HG03045 (cell line): ENCODE data around the gene TMED10.
"Not testable (repeated sequence)": the region's sequence is repeated elsewhere in the genome, so short reads cannot be mapped to it uniquely, and the experiment has no call there.

Experiments used
- ATAC-seq: cut with Tn5 transposase; IDR thresholded peaks from one replicate; pipeline ENCODE4 v1.9.1; 2021; ENCODE audit warnings: mild to moderate bottlenecking, moderate library complexity; ENCODE audit not compliant: unreplicated experiment

Gene TMED10

DNA sequence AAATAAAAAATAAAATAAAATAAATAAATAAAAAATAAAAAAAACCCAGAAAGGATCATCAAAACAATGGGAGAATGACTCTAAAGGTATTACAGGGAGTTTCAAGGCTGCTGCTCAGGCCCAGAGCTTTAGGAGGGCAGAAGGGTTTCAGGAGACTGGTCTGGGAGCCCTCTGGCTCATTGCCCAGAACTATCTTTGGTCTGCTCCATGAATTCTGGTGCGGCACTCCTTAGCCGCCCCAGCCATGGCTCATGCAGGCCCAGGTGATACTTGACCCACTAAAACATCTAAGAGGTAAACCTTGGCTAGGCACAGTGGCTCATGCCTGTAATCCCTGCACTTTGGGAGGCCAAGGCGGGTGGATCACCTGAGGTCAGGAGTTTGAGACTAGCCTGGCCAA is 14.7 kb upstream of the TMED10 start:
- ATAC-seq = no peak

DNA sequence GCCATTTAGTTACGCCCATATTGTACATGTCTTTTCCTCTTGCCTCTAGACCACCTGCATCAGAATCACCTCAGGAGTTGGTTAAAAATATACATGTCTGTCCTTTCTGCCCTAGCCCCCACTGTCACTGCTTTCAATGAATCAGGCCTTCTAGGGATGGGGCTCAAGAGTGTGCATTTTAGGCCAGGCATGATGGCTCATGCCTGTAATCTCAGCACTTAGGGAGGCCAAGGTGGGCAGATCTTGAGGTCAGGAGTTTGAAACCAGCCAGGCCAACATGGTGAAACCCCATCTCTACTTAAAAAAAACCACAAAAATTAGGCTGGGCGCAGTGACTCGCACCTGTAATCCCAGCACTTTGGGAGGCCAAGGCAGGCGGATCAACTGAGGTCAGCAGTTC is 13.6 kb upstream of the TMED10 start:
- no peak for ATAC-seq

DNA sequence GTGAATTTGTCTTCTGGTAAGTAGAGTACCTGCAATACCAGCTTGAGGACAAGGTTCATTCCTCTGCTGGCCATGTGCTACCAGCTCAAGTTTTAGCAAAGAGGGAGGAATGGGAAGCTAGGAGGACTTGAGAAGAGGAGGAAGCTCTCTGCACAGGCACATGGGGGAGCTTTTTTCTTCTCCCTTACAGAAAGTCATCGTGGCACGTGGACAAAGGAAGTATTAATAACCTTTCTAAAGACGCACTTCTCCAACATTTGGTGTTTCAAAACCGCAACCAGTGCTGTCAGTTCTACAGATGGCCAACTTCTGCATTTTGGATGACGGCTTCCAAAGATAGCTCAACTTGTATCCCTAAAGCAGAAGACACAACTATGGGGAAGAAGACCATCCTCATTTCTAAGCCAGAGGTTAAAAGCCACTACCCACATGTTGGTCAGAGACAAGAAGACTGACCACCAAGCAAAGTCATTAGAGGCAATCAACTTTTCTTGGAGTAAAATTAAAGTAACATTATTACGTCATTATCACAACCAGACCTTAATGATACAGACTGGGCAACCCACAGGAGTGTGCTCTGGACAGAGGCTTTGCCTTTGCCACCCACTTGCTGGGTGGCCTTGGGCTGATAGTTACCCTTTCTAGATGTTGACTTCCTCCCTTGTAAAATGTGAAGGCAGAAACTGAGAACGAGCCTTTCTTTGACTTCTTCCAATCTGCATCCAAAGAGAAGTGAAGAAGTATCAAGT is 12.3 kb upstream of the TMED10 start:
- no peak for ATAC-seq

DNA sequence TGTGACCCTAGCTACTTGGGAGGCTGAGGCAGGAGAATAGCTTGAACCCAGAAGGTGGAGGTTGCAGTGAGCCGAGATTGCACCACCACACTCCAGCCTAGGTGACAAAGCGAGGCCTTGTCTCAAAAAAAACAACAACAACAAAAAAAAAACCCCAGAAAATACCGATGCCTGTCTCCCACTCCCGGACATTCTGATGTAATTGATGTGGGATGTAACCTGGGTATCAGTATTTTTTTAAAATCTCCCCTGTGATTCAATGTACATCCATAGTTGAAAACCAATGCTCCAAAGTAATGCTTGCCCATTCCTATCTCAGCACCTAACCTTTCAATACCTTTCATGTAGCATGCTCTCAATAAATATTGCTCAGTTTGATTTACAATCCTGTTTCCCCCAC is 11.7 kb upstream of the TMED10 start:
- no peak for ATAC-seq

DNA sequence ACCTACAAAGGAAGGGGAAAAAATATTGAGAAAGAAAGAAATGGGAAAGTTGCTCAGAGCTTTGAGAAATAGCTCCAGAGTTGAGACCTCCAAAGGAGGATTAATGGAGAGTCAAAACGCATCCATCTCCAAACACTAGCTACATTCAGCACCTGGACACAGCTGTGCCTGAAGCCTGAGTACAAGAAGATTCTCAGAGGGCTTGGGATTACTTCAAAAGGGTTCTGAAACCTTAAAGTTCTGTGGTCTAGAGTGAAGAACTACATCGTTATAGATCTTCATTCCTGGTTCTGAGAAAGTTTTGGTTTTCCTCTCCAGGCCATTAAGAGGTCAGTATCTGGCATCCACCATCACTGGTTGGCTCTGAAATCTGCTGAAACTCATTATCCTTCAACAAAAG is 10.5 kb upstream of the TMED10 start:
- ATAC-seq = no peak

DNA sequence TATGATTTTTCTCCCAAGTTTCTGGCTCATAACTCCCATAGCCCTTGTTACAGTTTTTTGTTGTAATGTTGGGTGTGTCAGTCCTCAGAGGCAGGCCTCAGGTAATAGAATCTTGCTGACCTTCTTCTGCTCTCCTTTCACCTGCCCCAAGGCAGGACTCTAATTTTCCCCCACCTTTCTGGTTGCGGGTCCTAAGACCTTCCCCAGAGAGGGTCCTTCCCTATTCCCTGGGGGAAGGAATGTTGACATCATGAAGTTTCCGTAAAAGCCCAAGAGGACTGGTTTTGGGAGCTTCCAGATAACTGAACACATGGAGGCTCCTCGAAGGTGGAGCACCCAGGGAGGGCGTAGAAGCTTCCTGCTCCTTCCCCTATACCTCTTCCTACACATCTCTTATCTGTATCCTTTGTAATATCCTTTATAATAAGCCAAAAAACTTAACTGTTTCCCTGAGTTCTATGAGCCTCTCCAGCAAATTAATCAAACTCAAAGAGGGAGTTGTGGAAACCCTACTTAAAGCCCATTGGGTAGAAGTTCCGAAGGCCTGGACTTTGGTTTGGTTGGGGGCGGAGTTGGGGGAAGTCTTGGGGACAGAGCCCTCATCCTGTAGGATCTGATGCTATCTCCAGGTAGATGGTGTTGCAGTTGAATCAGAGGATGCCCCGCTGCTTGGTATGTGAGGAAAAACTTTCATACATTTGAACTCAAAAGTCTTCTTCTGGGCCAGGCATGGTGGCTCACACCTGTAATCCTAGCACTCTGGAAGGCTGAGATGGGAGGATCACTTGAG is 9.0 kb upstream of the TMED10 start:
- ATAC-seq = no peak

DNA sequence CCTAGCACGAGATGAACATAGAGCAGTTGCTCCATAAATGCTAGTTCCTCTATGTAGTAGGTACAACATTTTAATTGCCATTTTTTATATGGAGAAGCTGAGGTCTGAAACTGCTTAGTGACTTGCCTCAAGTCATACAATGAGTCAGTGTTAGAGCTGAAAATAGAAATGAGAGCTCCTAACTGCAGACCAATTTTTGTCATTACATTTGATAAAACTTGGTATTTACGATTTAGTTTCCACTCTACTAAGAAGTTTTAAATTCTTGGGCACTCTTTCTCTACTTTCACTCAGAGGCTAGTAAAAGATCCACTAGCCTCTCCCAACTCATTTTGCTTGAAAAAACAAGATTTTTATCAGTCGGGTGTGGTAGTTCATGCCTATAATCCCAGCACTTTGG is 8.1 kb upstream of the TMED10 start:
- no peak for ATAC-seq

DNA sequence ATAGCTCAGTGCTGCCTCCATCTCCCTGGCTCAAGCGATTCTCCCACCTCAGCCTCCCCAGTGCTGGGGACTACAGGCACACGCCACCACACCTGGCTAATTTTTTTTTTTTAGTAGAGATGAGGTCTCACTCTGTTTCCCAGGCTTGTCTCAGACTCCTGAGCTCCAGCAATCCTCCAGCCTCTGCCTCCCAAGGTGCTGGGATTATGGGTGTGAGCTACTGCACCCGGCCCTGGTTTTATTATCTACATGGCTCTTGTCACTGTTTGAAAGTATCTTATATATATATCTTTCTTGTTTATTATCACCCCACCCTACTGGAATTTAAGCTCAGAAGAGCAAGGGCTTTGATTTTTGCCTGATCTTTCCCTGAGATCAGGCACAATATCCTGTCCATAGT is 7.6 kb upstream of the TMED10 start:
- ATAC-seq = no peak

DNA sequence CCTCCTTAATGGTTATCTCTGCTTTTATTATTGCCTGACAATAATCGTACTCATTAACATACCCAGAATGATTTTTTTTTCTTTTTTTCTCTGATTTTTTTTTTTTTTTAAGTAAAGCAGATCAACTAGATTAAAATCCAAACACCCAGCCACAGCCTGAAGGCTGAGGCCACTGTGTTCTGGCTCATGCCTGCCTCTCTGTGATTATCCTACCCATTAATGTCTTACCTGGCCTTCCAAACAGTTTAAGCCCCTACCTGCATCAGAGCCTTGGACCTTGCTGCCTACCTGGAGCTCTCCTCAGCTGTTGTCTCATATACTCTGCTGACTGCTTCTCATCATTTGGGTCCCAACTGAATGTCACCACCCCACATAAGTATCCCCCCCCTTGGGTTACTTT is 6.8 kb upstream of the TMED10 start:
- ATAC-seq = no peak

DNA sequence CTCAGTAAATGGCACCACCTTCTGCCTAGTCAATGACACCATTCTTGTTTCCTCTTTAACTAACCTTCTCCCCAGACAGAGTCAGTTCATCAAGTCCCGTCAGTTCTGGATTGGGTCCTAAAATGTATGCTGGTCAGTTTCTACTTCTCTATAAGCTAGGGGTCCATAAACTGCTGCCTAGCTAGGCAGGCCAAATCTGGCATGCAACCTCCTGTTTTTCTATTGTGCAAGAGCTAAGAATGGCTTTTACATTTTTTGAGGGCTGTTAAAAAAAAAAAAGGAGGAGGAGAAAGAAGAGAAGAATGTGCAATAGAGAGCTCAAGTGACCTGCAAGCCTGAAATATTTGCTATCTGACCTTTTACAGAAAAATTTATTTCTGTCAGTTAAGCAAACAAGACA is 6.4 kb upstream of the TMED10 start:
- ATAC-seq = no peak

DNA sequence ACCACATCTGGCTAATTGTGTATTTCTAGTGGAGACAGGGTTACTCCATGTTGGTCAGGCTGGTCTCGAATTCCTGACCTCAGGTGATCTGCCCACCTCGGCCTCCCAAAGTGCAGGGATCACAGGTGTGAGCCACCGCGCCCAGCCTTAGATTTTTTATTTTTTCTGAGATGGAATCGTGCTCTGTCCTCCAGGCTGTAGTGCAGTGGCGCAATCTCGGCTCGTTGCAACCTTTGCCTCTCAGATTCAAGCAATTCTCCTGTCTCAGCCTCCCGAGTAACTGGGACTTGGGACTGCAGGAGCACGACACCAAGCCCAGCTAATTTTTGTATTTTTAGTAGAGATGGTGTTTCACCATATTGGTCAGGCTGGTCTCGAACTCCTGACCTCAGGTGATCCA is 5.8 kb upstream of the TMED10 start:
- not testable (repeated sequence) for ATAC-seq

DNA sequence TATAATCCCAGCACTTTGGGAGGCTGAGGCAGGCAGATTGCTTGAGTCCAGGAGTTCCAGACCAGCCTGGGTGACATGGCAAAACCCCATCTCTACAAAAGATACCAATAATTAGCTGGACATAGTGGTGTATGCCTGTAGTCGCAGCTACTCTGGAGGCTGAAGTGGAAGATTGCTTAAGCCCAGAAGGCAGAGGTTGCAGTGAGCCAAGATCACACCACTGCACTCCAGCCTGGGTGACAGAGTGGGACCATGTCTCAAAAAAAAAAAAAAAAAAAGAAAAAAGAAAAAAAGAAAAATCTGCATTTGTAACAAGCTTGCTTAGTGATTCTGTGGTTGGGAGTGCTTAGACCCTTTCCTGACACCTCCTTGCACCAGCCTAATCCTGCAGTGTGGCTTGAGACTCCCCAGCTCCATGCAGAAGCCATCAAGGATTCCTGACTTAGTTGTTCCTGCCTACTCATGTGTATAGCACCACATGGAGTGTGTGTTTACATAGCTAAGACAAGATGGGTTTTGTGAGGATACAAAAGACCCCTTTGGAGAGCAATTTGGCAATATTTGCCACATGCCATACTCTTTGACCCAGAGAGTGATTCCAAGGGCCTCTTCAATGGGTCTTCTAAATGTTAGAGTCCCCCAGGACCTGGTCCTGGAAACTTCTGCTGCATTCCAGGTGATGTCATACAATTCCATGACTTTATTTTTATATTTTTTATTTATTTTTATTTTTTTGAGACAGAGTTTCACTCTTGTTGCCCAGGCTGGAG is 5.1 kb upstream of the TMED10 start:
- no peak for ATAC-seq

DNA sequence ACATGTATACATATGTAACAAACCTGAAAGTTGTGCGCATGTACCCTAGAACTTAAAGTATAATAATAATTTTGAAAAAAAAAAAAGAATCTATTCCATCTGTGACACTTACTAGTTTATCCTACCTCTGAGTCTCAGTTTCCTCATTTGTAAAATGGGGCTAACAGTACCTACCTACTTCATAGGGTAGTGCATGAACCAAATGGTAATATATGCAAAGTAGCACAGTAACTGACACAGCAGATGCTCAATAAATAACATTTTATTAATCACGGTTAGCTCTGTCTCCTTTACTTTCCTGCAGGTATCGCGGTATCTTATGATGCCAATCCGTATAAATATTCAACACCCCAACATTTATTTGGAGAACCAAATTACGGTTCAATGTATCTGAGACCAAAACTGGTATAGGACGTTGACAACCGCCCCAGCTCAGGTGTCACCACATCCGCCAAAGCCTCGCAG is 703 bp downstream of the TMED10 start:
- no peak for ATAC-seq

DNA sequence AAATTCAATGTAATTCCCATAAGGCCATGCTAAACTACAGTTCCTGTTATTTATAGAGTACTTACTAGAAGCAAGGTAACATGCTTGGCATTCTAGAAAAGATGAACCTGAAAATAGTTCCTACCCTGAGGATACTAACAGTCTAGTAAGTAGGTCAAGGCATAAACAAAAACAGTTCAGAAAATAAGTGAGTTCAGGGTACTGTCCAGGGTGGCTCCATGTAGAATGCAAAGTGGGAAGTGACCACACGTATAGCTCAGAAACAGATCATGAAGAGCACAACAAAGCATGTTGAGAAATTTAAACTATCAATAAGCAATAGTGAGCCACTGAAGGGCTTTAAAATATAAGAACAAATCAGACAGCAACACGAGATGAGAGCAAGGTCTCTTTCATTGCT is 2.3 kb downstream of the TMED10 start:
- no peak for ATAC-seq

DNA sequence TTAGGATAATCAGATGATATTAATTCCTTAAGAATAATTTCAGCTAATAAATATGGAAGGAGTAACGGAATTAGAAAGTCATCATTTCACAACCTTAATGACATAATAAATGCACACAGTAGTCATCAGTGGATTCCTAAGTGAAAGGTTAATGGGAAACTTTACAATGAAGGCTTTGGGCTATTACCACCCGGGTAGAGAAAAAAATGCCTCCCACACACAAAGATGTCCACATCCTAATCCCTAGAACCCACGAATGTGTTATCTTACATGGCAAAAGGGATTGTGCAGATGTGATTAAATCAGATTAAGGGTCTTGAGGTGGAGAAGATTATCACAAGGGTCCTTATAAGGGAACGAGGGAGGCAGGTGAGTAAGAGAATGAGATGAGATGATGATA is 5.6 kb downstream of the TMED10 start:
- ATAC-seq = no peak

DNA sequence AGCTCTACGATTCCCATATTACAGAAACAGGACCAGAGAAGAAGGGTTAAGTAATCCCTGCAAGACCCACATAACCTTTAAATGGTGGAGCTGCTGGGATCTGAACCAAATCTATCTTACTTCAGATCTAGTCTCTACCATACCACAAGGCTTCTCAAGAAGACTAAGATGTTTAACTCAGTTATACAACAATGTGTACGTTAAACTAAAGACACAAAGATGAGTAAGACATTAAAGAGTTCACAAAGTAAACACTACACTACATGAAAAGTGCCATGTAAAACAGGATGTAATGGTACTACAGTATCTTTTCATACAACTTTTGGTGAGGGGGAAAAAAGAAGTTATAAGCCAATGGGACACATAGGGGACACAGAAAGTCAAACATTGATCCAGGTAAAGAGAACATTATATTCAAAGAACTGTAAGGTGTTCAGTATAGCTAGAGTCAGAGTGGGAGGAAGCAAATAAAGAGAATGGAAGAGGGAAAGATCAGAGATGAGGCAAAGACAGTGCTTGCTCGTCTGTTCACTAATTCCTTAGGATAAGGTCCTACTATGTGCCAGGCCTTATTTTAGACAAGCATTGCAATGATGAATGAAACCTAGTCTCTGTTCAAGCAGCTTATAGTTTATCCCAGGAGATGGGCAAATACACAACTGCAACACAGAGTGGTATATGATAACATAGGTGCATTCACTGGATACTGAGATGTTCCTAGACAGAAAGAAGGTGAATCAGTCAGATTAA is 7.7 kb downstream of the TMED10 start:
- ATAC-seq = no peak

DNA sequence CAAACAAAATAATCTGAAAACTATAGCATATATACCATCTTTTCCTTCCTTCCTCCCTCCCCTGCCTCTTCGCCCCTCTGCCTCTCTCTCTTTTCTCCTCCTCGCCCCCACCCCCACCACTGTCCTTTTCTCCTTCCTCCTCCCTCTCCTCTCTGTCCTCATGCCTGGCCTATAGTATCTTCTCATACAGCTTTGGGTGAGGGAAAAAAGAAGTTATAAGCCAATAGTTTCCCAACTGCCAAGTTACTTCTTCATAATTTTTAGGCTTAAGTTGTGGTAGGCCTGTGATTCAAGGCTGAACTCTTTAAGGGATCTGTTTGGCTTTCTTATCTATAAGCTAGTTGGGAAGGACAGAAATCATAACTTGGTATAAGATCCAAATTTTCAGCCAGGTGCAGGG is 9.1 kb downstream of the TMED10 start:
- no peak for ATAC-seq

DNA sequence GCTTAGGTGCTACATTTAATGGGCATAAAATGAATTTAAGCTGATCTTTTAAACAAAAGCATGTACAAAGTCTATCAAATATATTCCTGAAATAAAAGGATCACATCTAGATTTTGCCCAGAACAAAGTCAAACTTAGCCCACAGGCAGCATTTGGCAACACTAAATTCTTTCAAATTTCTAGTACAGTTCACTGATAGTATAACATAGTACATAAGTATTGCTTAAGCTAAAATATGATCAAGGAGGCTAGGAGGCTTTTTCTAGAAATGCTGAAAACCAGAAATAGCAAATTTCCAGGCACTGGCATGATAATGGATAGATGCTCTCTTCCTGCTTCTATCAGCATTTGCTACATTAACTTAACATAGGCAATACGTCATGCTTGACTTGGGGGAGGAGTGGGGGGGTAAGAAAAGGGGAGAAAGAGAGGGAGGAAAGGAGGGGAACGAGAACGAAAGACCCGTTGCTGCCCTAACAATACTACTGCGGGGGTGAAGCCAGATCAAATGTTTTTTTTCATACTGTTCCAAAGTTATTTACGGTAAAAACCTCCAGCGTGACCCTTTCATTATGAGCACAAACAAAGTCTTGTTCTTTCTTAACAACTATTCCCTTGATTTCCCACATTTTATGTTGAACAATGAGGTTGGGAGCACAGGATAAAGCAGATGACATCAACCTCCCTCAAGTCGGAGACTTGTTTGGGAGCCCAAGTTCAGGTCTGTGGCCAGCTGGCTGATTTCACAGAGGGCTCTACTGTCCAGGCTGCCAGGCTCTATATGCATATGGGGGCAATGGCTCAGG is 10.6 kb downstream of the TMED10 start:
- no peak for ATAC-seq

DNA sequence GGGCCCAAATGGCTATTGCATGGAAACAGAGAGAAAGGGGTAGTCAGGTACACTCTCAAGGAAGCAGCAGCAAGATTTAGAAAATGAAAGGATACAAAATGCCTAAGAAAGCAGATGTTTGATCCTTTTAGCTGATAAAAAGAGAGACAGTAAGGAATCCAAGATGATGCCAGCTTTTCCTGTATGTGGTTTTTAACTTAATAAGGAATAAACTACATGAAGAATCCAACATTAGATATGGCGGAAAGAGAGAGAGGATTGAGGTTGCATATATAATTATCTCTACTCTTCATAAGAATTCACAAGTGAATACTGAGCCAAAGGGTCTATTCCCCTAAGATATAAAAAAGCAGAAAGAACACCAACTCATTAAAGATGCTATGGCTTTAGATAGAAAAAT is 11.6 kb downstream of the TMED10 start:
- no peak for ATAC-seq

DNA sequence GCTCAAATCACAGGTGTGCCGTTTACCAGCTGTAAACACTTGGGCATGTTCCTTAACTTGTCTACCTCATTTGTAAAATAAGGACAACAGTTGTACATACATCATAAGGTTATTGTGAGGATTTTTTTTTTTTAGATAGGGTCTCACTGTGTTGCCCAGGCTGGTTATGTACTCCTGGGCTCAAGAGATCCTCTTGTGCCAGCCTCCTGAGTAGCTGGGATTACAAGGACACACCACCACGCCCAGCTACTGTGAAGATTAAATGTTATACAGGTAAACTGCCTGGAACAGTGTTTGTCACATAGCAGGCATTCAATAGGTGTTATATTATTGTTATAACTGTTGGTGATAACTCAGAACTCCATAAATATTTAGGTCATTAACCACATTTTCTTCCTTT is 12.7 kb downstream of the TMED10 start:
- no peak for ATAC-seq
